HCEC 1CT (cell line): Measurements from ENCODE around the gene RHOV.

Experiments used
- DNase-seq: peaks from one replicate; pipeline ENCODE4 v3.0.0-alpha.2; 2017

Gene RHOV

GRCh38 chr15:40843885-40844695, 29.9 kb downstream of the RHOV start, which contains the start of gene SPINT1:
SPINT1 (plus strand) TSS chr15:40844048; CDS start chr15:40844555, 507 bp downstream.
- no peak for DNase-seq

- DNase-seq = no peak
Observed at GRCh38 chr15:40843261-40843884, 30.7 kb downstream of the RHOV start.

GRCh38 chr15:40841741-40842140, 32.3 kb downstream of the RHOV start:
- no peak for DNase-seq

- DNase-seq = no peak
Observed at GRCh38 chr15:40838756-40839155, 35.3 kb downstream of the RHOV start.

GRCh38 chr15:40836020-40836419, 38.0 kb downstream of the RHOV start:
- no peak for DNase-seq

- DNase-seq = no peak
Observed at GRCh38 chr15:40832903-40833302, 41.1 kb downstream of the RHOV start.

GRCh38 chr15:40831861-40832260, 42.2 kb downstream of the RHOV start:
- DNase-seq = no peak

GRCh38 chr15:40830884-40831283, 43.1 kb downstream of the RHOV start:
- DNase-seq = no peak

GRCh38 chr15:40829115-40829514, 44.9 kb downstream of the RHOV start:
- DNase-seq = no peak

- no peak for DNase-seq
Observed at GRCh38 chr15:40828447-40829036, 45.5 kb downstream of the RHOV start, which contains the start of gene PPP1R14D. PPP1R14D (minus strand) TSS chr15:40828708; CDS start chr15:40828641, 67 bp downstream.

GRCh38 chr15:40826423-40827075, 47.5 kb downstream of the RHOV start:
- DNase-seq = no peak

- peak; percentile 6 for DNase-seq
Observed at GRCh38 chr15:40825661-40826422, 48.2 kb downstream of the RHOV start.

- DNase-seq = no peak
Observed at GRCh38 chr15:40823572-40824343, 50.3 kb downstream of the RHOV start.
